Trophoblast cell (in vitro differentiated cells and primary cell): Measurements from ENCODE around the gene CTAGE15.
"Not testable (repeated sequence)": the region's sequence is repeated elsewhere in the genome, so short reads cannot be mapped to it uniquely, and the experiment has no call there.

ENCODE experiments used
- DNase-seq, 2 donors: peaks; one replicate each; pipeline ENCODE4 v3.0.0-alpha.2; 2016
- H2AFZ ChIP-seq: 2 replicates; pipeline ENCODE4 v1.6.1; 2013; ENCODE audit warnings: low read length, moderate library complexity, mild to moderate bottlenecking; ENCODE audit not compliant: insufficient read depth, poor library complexity
- H2AK5ac ChIP-seq: 2 replicates; pipeline ENCODE4 v1.6.1; 2013; ENCODE audit warnings: mild to moderate bottlenecking, low read length
- H2BK120ac ChIP-seq: 2 replicates; pipeline ENCODE4 v1.6.1; 2013; ENCODE audit warnings: low read length, mild to moderate bottlenecking, moderate library complexity; ENCODE audit not compliant: insufficient read depth, poor library complexity
- H2BK12ac ChIP-seq: 2 replicates; pipeline ENCODE4 v1.6.1; 2013; ENCODE audit warnings: mild to moderate bottlenecking, low read length, moderate library complexity
- H2BK5ac ChIP-seq: 2 replicates; pipeline ENCODE4 v1.6.1; 2013; ENCODE audit warnings: low read length, low read depth, moderate library complexity, mild to moderate bottlenecking; ENCODE audit not compliant: poor library complexity
- H3K14ac ChIP-seq: 2 replicates; pipeline ENCODE4 v1.6.1; 2013; ENCODE audit warnings: mild to moderate bottlenecking, low read length
- H3K18ac ChIP-seq: 2 replicates; pipeline ENCODE4 v1.6.1; 2013; ENCODE audit warnings: mild to moderate bottlenecking, low read length
- H3K23ac ChIP-seq: 2 replicates; pipeline ENCODE4 v1.6.1; 2013; ENCODE audit warnings: low read length
- H3K27ac ChIP-seq: 2 replicates; pipeline ENCODE4 v1.5.1; 2013; ENCODE audit warnings: low read depth, mild to moderate bottlenecking, inconsistent platforms, low read length, moderate library complexity
- H3K27me3 ChIP-seq: 2 replicates; pipeline ENCODE4 v1.6.1; 2013; ENCODE audit warnings: inconsistent platforms, mild to moderate bottlenecking, low read length, moderate library complexity; ENCODE audit not compliant: insufficient read depth
- H3K36me3 ChIP-seq, 2 experiments: 1 replicate in 1 of 2; 2 replicates in 1 of 2; pipeline ENCODE4 v1.6.1; 2013; ENCODE audit warnings: low read length in 2 of 2, mild to moderate bottlenecking in 2 of 2, moderate library complexity in 1 of 2; ENCODE audit not compliant: insufficient read depth in 2 of 2, control insufficient read depth in 1 of 2
- H3K4ac ChIP-seq: 2 replicates; pipeline ENCODE4 v1.6.1; 2013; ENCODE audit warnings: low read depth, mild to moderate bottlenecking, low read length, moderate library complexity
- H3K4me1 ChIP-seq, 2 experiments: 1 replicate in 1 of 2; 2 replicates in 1 of 2; pipeline ENCODE4 v1.6.1; 2013; ENCODE audit warnings: low read length in 2 of 2, mild to moderate bottlenecking in 2 of 2, moderate library complexity in 1 of 2; ENCODE audit not compliant: insufficient read depth in 2 of 2, control insufficient read depth in 1 of 2
- H3K4me2 ChIP-seq: 2 replicates; pipeline ENCODE4 v1.6.1; 2013; ENCODE audit warnings: inconsistent platforms, mild to moderate bottlenecking, low read length, moderate library complexity
- H3K4me3 ChIP-seq: 2 replicates; pipeline ENCODE4 v1.5.1; 2013; ENCODE audit warnings: mild to moderate bottlenecking, low read depth, low read length, inconsistent platforms
- H3K79me1 ChIP-seq: one replicate; pipeline ENCODE4 v1.6.1; 2013; ENCODE audit warnings: low read length
- H3K79me2 ChIP-seq: 2 replicates; pipeline ENCODE4 v1.6.1; 2013; ENCODE audit warnings: low read length, mild to moderate bottlenecking; ENCODE audit not compliant: control insufficient read depth, insufficient read depth, poor library complexity
- H3K9ac ChIP-seq: 2 replicates; pipeline ENCODE4 v1.6.1; 2013; ENCODE audit warnings: mild to moderate bottlenecking, low read length
- H3K9me3 ChIP-seq: 2 replicates; pipeline ENCODE4 v1.6.1; 2013; ENCODE audit warnings: low read depth, mild to moderate bottlenecking, control low read depth, inconsistent platforms, low read length; ENCODE audit not compliant: insufficient read depth
- H4K12ac ChIP-seq: 2 replicates; pipeline ENCODE4 v1.6.1; 2013; ENCODE audit warnings: low read depth, mild to moderate bottlenecking, low read length, moderate library complexity
- H4K8ac ChIP-seq: 2 replicates; pipeline ENCODE4 v1.6.1; 2013; ENCODE audit warnings: low read depth, mild to moderate bottlenecking, low read length, moderate library complexity
- H4K91ac ChIP-seq: one replicate; pipeline ENCODE4 v1.6.1; 2013; ENCODE audit warnings: low read depth, mild to moderate bottlenecking, low read length, moderate library complexity
- WGBS: extraction: QIAGEN DNeasy Blood & Tissue Kit; methylation state at CpG from one replicate; pipeline ENCODE4 v1.1.7; 2013; ENCODE audit warnings: missing lambda C conversion rate; ENCODE audit not compliant: insufficient read length, insufficient coverage; ENCODE audit errors: extremely low coverage; 5-methylcytosine and 5-hydroxymethylcytosine counted together

CTAGE15 gene

GRCh38 chr7:143620058-143620457, 48.5 kb downstream of the CTAGE15 start:
- H3K9me3 ChIP-seq, H3K27me3 ChIP-seq, H3K14ac ChIP-seq, H3K4ac ChIP-seq, H3K9ac ChIP-seq, H3K23ac ChIP-seq, H3K79me2 ChIP-seq, H3K4me1 ChIP-seq, H3K27ac ChIP-seq, H4K8ac ChIP-seq, H3K79me1 ChIP-seq, DNase-seq, H2BK120ac ChIP-seq, H2AFZ ChIP-seq, H4K91ac ChIP-seq, H2BK5ac ChIP-seq, H3K4me2 ChIP-seq, H4K12ac ChIP-seq, H2BK12ac ChIP-seq, H3K18ac ChIP-seq, H2AK5ac ChIP-seq, H3K4me3 ChIP-seq, H3K36me3 ChIP-seq: not testable (repeated sequence)
- WGBS = no CpG with 5 or more reads among the region's 23 CpGs

GRCh38 chr7:143620646-143621045, 49.0 kb downstream of the CTAGE15 start, which contains the start of gene TCAF2:
Gene TCAF2 (plus strand): TSS chr7:143620974.
- H3K4me1 ChIP-seq, H4K91ac ChIP-seq, H3K27me3 ChIP-seq, H3K14ac ChIP-seq, DNase-seq, H3K9me3 ChIP-seq, H2BK5ac ChIP-seq, H3K79me2 ChIP-seq, H3K4me3 ChIP-seq, H4K12ac ChIP-seq, H3K18ac ChIP-seq, H2AK5ac ChIP-seq, H3K79me1 ChIP-seq, H4K8ac ChIP-seq, H2AFZ ChIP-seq, H2BK120ac ChIP-seq, H3K4ac ChIP-seq, H3K9ac ChIP-seq, H3K36me3 ChIP-seq, H2BK12ac ChIP-seq, H3K4me2 ChIP-seq, H3K23ac ChIP-seq, H3K27ac ChIP-seq: not testable (repeated sequence)
- no CpG with 5 or more reads among the region's 38 CpGs for WGBS

GRCh38 chr7:143621175-143621574, 49.6 kb downstream of the CTAGE15 start:
- not testable (repeated sequence) for H3K36me3 ChIP-seq, H3K9ac ChIP-seq, DNase-seq, H3K4me1 ChIP-seq, H2AK5ac ChIP-seq, H3K23ac ChIP-seq, H3K4me3 ChIP-seq, H2BK120ac ChIP-seq, H3K27me3 ChIP-seq, H3K9me3 ChIP-seq, H2BK5ac ChIP-seq, H3K18ac ChIP-seq, H4K8ac ChIP-seq, H4K12ac ChIP-seq, H3K79me2 ChIP-seq, H3K14ac ChIP-seq, H3K79me1 ChIP-seq, H2BK12ac ChIP-seq, H3K27ac ChIP-seq, H4K91ac ChIP-seq, H3K4me2 ChIP-seq, H3K4ac ChIP-seq, H2AFZ ChIP-seq
- WGBS = no CpG with 5 or more reads among the region's 16 CpGs

GRCh38 chr7:143622130-143622529, 50.5 kb downstream of the CTAGE15 start:
- no CpG with 5 or more reads among the region's 17 CpGs for WGBS
- not testable (repeated sequence) for H3K18ac ChIP-seq, H3K27ac ChIP-seq, H4K8ac ChIP-seq, H3K4me2 ChIP-seq, H3K9me3 ChIP-seq, H3K14ac ChIP-seq, H3K36me3 ChIP-seq, H2AK5ac ChIP-seq, H2BK120ac ChIP-seq, H2BK5ac ChIP-seq, H3K23ac ChIP-seq, H2BK12ac ChIP-seq, DNase-seq, H4K91ac ChIP-seq, H3K4me1 ChIP-seq, H3K9ac ChIP-seq, H3K4me3 ChIP-seq, H3K4ac ChIP-seq, H4K12ac ChIP-seq, H3K79me1 ChIP-seq, H3K27me3 ChIP-seq, H3K79me2 ChIP-seq, H2AFZ ChIP-seq
